ENCODE data around the gene KRT27. TPM values are rescaled to one million over a fixed set of nuclear protein-coding genes. Genes with fewer than 3 reads are reported as not detected.
A peak's percentile ranks its signal among the peaks of the same experiment; 100 is the strongest.

Gene KRT27
- total and polyA plus RNA-seq, 8 donors = not detected

GRCh38 chr17:40819528-40820125 is 37.3 kb upstream of the KRT27 start:
- H3K27me3 ChIP-seq = no peaks in the 10 kb centered on the region
- H3K36me3 ChIP-seq = peaks cover 4 to 19% (median 12%) of the 10 kb centered on the region in 4 donors
- H3K4me1 ChIP-seq = peaks cover 6 to 15% (median 13%) of the 10 kb centered on the region in 4 donors
- peak in 1 of 2 donors; percentile 40 for DNase-seq
- WGBS, 5 donors = 47 to 63% (median 55%) methylated on average over 9 of the region's 9 CpGs
- TF ChIP-seq CTCF (IDR thresholded peaks at IDR 0.05) (no peak), POLR2A (IDR thresholded peaks at IDR 0.05) (no peak), EP300 (IDR thresholded peaks at IDR 0.05) (no peak), POLR2AphosphoS5 (IDR thresholded peaks at IDR 0.05) (no peak)
- H3K27ac ChIP-seq = peak overlapping the region in 4 of 5 donors; percentile 85 to 90 (median 88)
- peaks cover 0 to 2% (median 1%) of the 10 kb centered on the region in 4 donors for H3K9me3 ChIP-seq
- peak overlapping the region; percentile 59 to 83 (median 68) for H3K4me3 ChIP-seq
- intact Hi-C loops (cut with DNase I; ENCODE audit: low total_unique reads) = no loop called here

DNA sequence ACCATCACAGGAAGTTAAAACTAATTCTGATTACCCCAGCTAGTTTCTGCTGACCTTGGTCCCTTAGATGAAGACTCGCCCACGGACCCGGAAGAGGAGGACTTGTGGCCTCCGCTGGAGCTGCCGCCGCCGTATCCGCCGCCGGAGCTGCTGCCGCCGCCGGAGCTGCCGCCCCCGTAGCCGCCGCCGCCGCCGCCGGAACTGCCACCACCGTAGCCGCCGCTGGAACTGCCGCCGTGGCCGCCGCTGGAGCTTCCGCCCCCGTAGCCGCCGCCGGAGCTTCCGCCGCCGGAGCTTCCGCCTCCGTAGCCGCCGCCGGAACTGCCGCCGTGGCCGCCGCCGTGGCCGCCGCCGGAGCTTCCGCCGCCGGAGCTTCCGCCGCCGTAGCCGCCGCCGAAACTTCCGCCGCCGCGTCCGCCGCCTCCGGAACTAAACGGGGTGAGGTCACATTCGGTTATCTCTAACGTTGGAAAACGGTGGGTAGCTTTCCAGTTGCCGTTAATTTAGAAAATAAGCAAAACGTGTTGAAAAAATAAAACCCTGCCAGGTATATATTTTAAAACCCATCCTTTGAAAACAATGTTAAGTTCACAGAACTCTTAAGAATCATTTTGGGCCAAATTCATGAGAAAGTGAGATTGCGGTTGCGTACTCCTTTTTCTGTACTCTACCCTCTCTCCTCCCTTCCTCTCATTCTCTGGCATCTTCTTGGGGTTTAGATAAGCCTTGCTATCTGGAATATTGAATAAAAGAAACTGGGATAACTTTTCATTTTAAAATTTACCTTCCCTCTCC is 36.6 kb upstream of the KRT27 start:
- 1 to 2% (median 2%) methylated on average over 33 to 73 of the region's 73 CpGs for WGBS, 5 donors
- peaks cover 6 to 15% (median 13%) of the 10 kb centered on the region in 4 donors for H3K4me1 ChIP-seq
- peaks cover 4 to 19% (median 12%) of the 10 kb centered on the region in 4 donors for H3K36me3 ChIP-seq
- no peaks in the 10 kb centered on the region for H3K27me3 ChIP-seq
- TF ChIP-seq POLR2AphosphoS5 (IDR thresholded peaks at IDR 0.05) (peak in 2 of 3 donors; percentile 50 to 55), EP300 (IDR thresholded peaks at IDR 0.05) (no peak)
- intact Hi-C loops (cut with DNase I; ENCODE audit: low total_unique reads) = no loop called here
- H3K4me3 ChIP-seq = peak overlapping the region; percentile 59 to 83 (median 68)
- H3K9me3 ChIP-seq = peaks cover 0 to 3% (median 1%) of the 10 kb centered on the region in 4 donors
- H3K27ac ChIP-seq = peak overlapping the region; percentile 85 to 99 (median 89)
- peak; percentile 83 to 97 for DNase-seq

GRCh38 chr17:40818343-40818732 is 36.0 kb upstream of the KRT27 start:
- no peak for TF ChIP-seq EP300 (IDR thresholded peaks at IDR 0.05)
- TF ChIP-seq POLR2A (IDR thresholded peaks at IDR 0.05) = no peak
- TF ChIP-seq POLR2AphosphoS5 (IDR thresholded peaks at IDR 0.05) = no peak
- TF ChIP-seq CTCF (IDR thresholded peaks at IDR 0.05) = no peak
- Histone ChIP-seq H3K4me3 (peak overlapping the region; percentile 59 to 83 (median 68)), H3K27me3 (no peaks in the 10 kb centered on the region), H3K36me3 (peaks cover 4 to 19% (median 12%) of the 10 kb centered on the region in 4 donors), H3K9me3 (peaks cover 0 to 3% (median 1%) of the 10 kb centered on the region in 4 donors), H3K27ac (peak overlapping the region; percentile 85 to 99 (median 89)), H3K4me1 (peaks cover 6 to 15% (median 13%) of the 10 kb centered on the region in 4 donors)
- 8 to 20% (median 18%) methylated on average over 7 of the region's 7 CpGs for WGBS, 5 donors
- no peak for DNase-seq
- intact Hi-C loops (cut with DNase I; ENCODE audit: low total_unique reads) = no loop called here

DNA sequence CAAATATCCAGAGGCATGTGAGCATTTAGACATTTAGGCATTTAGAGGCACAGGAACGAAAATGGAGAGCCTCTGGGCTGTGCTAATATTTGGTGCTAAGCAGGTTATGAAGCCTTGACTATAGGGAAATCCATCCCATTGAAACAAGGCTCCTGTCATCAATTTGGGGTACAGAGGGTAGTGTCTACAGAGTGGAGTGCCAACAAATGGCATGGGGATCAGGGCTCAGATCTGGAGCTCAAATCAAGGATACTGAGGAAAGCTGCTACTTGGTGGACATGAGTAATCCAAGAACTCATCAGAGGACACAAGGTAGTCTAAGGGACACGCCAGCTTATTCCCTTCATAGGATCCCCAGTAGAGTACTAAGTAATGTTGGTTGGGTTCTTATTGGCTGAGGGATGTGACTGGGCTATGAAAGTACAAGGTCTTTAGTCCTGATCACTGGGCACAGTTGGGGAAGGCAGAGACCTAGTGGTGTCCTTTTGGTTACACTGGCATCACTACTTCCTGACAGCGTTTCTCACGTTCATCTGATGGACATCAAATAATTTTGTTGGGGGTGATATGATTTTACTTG is 34.8 kb upstream of the KRT27 start:
- H3K9me3 ChIP-seq = peaks cover 0 to 3% (median 1%) of the 10 kb centered on the region in 4 donors
- H3K36me3 ChIP-seq = peaks cover 4 to 16% (median 10%) of the 10 kb centered on the region in 4 donors
- peaks cover 6 to 15% (median 13%) of the 10 kb centered on the region in 4 donors for H3K4me1 ChIP-seq
- H3K27me3 ChIP-seq = peaks cover 3 to 10% (median 4%) of the 10 kb centered on the region in 3 donors
- intact Hi-C loops (cut with DNase I; ENCODE audit: low total_unique reads) = no loop called here
- TF ChIP-seq POLR2A (IDR thresholded peaks at IDR 0.05) (no peak), EP300 (IDR thresholded peaks at IDR 0.05) (no peak), POLR2AphosphoS5 (IDR thresholded peaks at IDR 0.05) (no peak), CTCF (IDR thresholded peaks at IDR 0.05) (no peak)
- no peak overlapping the region for H3K4me3 ChIP-seq
- DNase-seq = no peak
- no peak overlapping the region for H3K27ac ChIP-seq
- WGBS, 5 donors = 94 to 98% (median 97%) methylated on average over 4 of the region's 4 CpGs

All from stomach (tissue), 9 donors.